HepG2 (cell line): Measurements from ENCODE around the gene BPIFA1. TPM values are rescaled to one million over a fixed set of nuclear protein-coding genes. Genes with fewer than 3 reads are reported as not detected.

Experiments
- AKAP8 ChIP-seq: sonication (generic); formaldehyde crosslinking; IDR thresholded peaks from 2 replicates; pipeline ENCODE4 v1.5.1; 2020; ENCODE audit warnings: mild to moderate bottlenecking, missing genetic modification reagents
- BRCA1 ChIP-seq: sonication (generic); formaldehyde crosslinking; IDR thresholded peaks from 2 replicates; pipeline ENCODE4 v1.4.0; 2020; ENCODE audit warnings: missing genetic modification reagents
- HHEX ChIP-seq: IDR thresholded peaks from 2 replicates; pipeline ENCODE4 v1.6.1; 2016; ENCODE audit warnings: control low read depth
- KLF11 ChIP-seq: IDR thresholded peaks from 2 replicates; pipeline ENCODE4 v1.6.1; 2016; ENCODE audit warnings: missing compliant biosample characterization
- NCOR1 ChIP-seq: fragments of 200-600 bp; sonication (generic); IDR thresholded peaks from 2 replicates; pipeline ENCODE4 v1.7.0; 2017; ENCODE audit warnings: antibody characterized with exemption, low read length, borderline replicate concordance
- REL ChIP-seq: sonication (generic); formaldehyde crosslinking; conservative IDR thresholded peaks from 2 replicates; pipeline ENCODE4 v1.8.0; 2022; ENCODE audit warnings: mild to moderate bottlenecking, missing genetic modification reagents, moderate library complexity
- REPIN1 ChIP-seq: sonication (generic); formaldehyde crosslinking; IDR thresholded peaks from 2 replicates; pipeline ENCODE4 v1.8.0; 2022; ENCODE audit warnings: missing genetic modification reagents, low read depth, mild to moderate bottlenecking, borderline replicate concordance
- SMAD9 ChIP-seq: sonication (generic); formaldehyde crosslinking; IDR thresholded peaks from 2 replicates; pipeline ENCODE4 v1.5.1; 2020; ENCODE audit warnings: mild to moderate bottlenecking, missing genetic modification reagents
- SRSF9 ChIP-seq: fragments of 200-400 bp; formaldehyde crosslinking; IDR thresholded peaks from 2 replicates; pipeline ENCODE4 v1.6.1; 2018; ENCODE audit warnings: borderline replicate concordance, mild to moderate bottlenecking, low read depth, low read length; ENCODE audit not compliant: insufficient read depth, poor library complexity, severe bottlenecking
- TBX2 ChIP-seq: sonication (generic); formaldehyde crosslinking; IDR thresholded peaks from 2 replicates; pipeline ENCODE4 v1.5.0; 2020; ENCODE audit warnings: missing genetic modification reagents, mild to moderate bottlenecking, borderline replicate concordance
- TEAD3 ChIP-seq: optimal IDR thresholded peaks from 2 replicates; pipeline ENCODE3; 2016; ENCODE audit warnings: borderline replicate concordance
- ZBTB37 ChIP-seq: sonication (generic); formaldehyde crosslinking; IDR thresholded peaks from 2 replicates; pipeline ENCODE4 v1.4.0; 2020; ENCODE audit warnings: mild to moderate bottlenecking, missing genetic modification reagents
- ZBTB7A ChIP-seq: sonication (generic); formaldehyde crosslinking; IDR thresholded peaks from 2 replicates; pipeline ENCODE4 v1.8.0; 2022; ENCODE audit warnings: mild to moderate bottlenecking, missing genetic modification reagents
- ZC3H13 ChIP-seq: sonication (generic); formaldehyde crosslinking; IDR thresholded peaks from 2 replicates; pipeline ENCODE4 v1.8.1; 2023; ENCODE audit warnings: mild to moderate bottlenecking, missing genetic modification reagents, moderate library complexity
- ZNF317 ChIP-seq: sonication (generic); formaldehyde crosslinking; IDR thresholded peaks from 2 replicates; pipeline ENCODE4 v1.5.0; 2020; ENCODE audit warnings: mild to moderate bottlenecking, missing genetic modification reagents
- ZNF607 ChIP-seq: sonication (generic); formaldehyde crosslinking; IDR thresholded peaks from 2 replicates; pipeline ENCODE4 v1.5.1; 2020; ENCODE audit warnings: missing genetic modification reagents, mild to moderate bottlenecking, borderline replicate concordance
- ZNF7 ChIP-seq: IDR thresholded peaks from 2 replicates; pipeline ENCODE4 v1.6.1; 2016; ENCODE audit warnings: missing biosample characterization, missing genetic modification reagents
- ZNF816 ChIP-seq: sonication (generic); formaldehyde crosslinking; IDR thresholded peaks from 2 replicates; pipeline ENCODE4 v1.8.0; 2022; ENCODE audit warnings: missing genetic modification reagents, mild to moderate bottlenecking, borderline replicate concordance
- polyA plus RNA-seq, 8 experiments: library from polyadenylated mRNA; depleted of rRNA in 3 of 8; stranded (reverse) in 7 of 8; unstranded in 1 of 8; fragments of >200 nt; fragmentation: Illumina TruSeq in 4 of 8; extraction: Trizol in 4 of 8; gene quantifications; 2 replicates each; pipeline versions ENCODE4 v1.2.1 to v1.2.3, GENCODE V29; 2011 to 2016; ENCODE audit warnings: low read depth in 4 of 8, missing spikeins in 1 of 8, mixed read lengths in 1 of 8; ENCODE audit not compliant: insufficient read depth in 1 of 8
- total RNA-seq, 5 experiments: library from RNA; depleted of rRNA; stranded (reverse); fragments of >200 nt; fragmentation: Illumina TruSeq; extraction: Trizol; gene quantifications; 2 replicates each; pipeline ENCODE4 v1.2.3, GENCODE V29; 2016; ENCODE audit warnings: low read depth in 1 of 5
- TF ChIP-seq, protein P1 (sequence below): IDR thresholded peaks from 2 replicates; pipeline ENCODE4 v1.6.1; 2016; ENCODE audit warnings: control low read depth
- TF ChIP-seq, protein P2 (sequence below): IDR thresholded peaks from 2 replicates; pipeline ENCODE4 v1.6.1; 2016; ENCODE audit warnings: low read depth, control low read depth
- TF ChIP-seq, protein P3 (sequence below): sonication (generic); formaldehyde crosslinking; IDR thresholded peaks from 2 replicates; pipeline ENCODE4 v1.5.0; 2020; ENCODE audit warnings: missing genetic modification reagents
- TF ChIP-seq, protein P4 (sequence below): sonication (generic); formaldehyde crosslinking; IDR thresholded peaks from 2 replicates; pipeline ENCODE4 v1.4.0; 2020; ENCODE audit warnings: mild to moderate bottlenecking, missing genetic modification reagents

Gene BPIFA1
- total and polyA plus RNA-seq, 2 of the 13 experiments (the other 11 are each of a cell fraction or from before 2014, with no cell fraction given): not detected

DNA sequence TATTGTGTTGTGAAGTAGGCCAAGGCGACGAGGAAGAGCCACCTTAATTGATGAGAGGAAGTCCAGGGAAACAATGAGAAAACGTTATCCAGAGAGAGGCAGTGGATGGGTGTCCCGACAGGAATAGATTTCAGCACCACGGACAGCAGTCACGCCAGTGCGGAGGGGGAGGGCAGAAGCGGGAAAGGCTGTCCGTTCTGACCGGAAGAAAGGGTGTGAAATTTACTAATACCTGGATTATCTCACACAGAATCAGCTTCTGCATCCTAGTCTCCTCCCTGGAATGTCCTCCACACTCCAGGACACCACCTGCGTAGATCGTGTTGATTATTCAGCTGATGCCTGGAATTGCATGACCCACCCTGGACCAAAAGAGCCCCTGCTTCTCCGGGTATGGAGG is 26.0 kb upstream of the BPIFA1 start (continued):
- TF ChIP-seq ZNF816 (peak; percentile 71; the same call in 1 of the 2 replicates), SMAD9 (peak; percentile 95; the same call in 1 of the 2 replicates), TBX2 (peak; percentile 88), SRSF9 (no peak), ZBTB7A (peak; percentile 48; the same call in 1 of the 2 replicates), NCOR1 (no peak), REL (peak; percentile 89), KLF11 (CRISPR knock-in tag) (peak; percentile 100), ZBTB37 (CRISPR knock-in tag) (no peak), AKAP8 (CRISPR knock-in tag) (no peak), TEAD3 (peak; percentile 85), ZC3H13 (CRISPR knock-in tag) (peak; percentile 94), ZNF607 (CRISPR knock-in tag) (peak; percentile 97), ZNF317 (CRISPR knock-in tag) (peak; percentile 89), HHEX (CRISPR knock-in tag) (no peak), BRCA1 (CRISPR knock-in tag) (peak; percentile 99), REPIN1 (CRISPR knock-in tag) (peak; percentile 95), ZNF7 (CRISPR knock-in tag) (0 out of 2 replicates have a peak, but pooled peaks have one; percentile 57)
- TF ChIP-seq, protein P1, sequence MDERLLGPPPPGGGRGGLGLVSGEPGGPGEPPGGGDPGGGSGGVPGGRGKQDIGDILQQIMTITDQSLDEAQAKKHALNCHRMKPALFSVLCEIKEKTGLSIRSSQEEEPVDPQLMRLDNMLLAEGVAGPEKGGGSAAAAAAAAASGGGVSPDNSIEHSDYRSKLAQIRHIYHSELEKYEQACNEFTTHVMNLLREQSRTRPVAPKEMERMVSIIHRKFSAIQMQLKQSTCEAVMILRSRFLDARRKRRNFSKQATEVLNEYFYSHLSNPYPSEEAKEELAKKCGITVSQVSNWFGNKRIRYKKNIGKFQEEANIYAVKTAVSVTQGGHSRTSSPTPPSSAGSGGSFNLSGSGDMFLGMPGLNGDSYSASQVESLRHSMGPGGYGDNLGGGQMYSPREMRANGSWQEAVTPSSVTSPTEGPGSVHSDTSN (CRISPR knock-in tag): no peak
- TF ChIP-seq, protein P2, sequence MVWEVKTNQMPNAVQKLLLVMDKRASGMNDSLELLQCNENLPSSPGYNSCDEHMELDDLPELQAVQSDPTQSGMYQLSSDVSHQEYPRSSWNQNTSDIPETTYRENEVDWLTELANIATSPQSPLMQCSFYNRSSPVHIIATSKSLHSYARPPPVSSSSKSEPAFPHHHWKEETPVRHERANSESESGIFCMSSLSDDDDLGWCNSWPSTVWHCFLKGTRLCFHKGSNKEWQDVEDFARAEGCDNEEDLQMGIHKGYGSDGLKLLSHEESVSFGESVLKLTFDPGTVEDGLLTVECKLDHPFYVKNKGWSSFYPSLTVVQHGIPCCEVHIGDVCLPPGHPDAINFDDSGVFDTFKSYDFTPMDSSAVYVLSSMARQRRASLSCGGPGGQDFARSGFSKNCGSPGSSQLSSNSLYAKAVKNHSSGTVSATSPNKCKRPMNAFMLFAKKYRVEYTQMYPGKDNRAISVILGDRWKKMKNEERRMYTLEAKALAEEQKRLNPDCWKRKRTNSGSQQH (CRISPR knock-in tag): peak; percentile 98
- TF ChIP-seq, protein P3, sequence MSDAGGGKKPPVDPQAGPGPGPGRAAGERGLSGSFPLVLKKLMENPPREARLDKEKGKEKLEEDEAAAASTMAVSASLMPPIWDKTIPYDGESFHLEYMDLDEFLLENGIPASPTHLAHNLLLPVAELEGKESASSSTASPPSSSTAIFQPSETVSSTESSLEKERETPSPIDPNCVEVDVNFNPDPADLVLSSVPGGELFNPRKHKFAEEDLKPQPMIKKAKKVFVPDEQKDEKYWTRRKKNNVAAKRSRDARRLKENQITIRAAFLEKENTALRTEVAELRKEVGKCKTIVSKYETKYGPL: peak; percentile 96
- TF ChIP-seq, protein P4, sequence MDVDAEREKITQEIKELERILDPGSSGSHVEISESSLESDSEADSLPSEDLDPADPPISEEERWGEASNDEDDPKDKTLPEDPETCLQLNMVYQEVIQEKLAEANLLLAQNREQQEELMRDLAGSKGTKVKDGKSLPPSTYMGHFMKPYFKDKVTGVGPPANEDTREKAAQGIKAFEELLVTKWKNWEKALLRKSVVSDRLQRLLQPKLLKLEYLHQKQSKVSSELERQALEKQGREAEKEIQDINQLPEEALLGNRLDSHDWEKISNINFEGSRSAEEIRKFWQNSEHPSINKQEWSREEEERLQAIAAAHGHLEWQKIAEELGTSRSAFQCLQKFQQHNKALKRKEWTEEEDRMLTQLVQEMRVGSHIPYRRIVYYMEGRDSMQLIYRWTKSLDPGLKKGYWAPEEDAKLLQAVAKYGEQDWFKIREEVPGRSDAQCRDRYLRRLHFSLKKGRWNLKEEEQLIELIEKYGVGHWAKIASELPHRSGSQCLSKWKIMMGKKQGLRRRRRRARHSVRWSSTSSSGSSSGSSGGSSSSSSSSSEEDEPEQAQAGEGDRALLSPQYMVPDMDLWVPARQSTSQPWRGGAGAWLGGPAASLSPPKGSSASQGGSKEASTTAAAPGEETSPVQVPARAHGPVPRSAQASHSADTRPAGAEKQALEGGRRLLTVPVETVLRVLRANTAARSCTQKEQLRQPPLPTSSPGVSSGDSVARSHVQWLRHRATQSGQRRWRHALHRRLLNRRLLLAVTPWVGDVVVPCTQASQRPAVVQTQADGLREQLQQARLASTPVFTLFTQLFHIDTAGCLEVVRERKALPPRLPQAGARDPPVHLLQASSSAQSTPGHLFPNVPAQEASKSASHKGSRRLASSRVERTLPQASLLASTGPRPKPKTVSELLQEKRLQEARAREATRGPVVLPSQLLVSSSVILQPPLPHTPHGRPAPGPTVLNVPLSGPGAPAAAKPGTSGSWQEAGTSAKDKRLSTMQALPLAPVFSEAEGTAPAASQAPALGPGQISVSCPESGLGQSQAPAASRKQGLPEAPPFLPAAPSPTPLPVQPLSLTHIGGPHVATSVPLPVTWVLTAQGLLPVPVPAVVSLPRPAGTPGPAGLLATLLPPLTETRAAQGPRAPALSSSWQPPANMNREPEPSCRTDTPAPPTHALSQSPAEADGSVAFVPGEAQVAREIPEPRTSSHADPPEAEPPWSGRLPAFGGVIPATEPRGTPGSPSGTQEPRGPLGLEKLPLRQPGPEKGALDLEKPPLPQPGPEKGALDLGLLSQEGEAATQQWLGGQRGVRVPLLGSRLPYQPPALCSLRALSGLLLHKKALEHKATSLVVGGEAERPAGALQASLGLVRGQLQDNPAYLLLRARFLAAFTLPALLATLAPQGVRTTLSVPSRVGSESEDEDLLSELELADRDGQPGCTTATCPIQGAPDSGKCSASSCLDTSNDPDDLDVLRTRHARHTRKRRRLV: 0 out of 2 replicates have a peak, but pooled peaks have one; percentile 56
